H1 (cell line): ENCODE data around the gene PSMB1. TPM values are rescaled to one million over a fixed set of nuclear protein-coding genes. Genes with fewer than 3 reads are reported as not detected.

ENCODE experiments used
- CTCF ChIA-PET: fragments of 300-600 bp; sonication (Branson Sonifier 250); formaldehyde crosslinking; loops from one replicate; lab custom pipeline; 2021; ENCODE audit not compliant: partially characterized antibody; lab: Charles Lee
- POLR2A ChIA-PET: fragments of 300-600 bp; sonication (Branson Sonifier 250); formaldehyde crosslinking; loops from one replicate; lab custom pipeline; 2021; ENCODE audit warnings: inconsistent platforms; ENCODE audit not compliant: partially characterized antibody; lab: Charles Lee
- DNase-seq, 2 experiments: peaks; one replicate each; pipeline versions ENCODE4 v3.0.0 to v3.0.0-alpha.2; 2010 to 2022; ENCODE audit warnings: low spot score in 2 of 2, low read depth in 1 of 2, mixed read lengths in 1 of 2
- FAIRE-seq: peaks from 2 replicates; lab custom pipeline; 2011; peaks lifted over from hg19 to GRCh38; lab: Jason Lieb, UNC
- H2AFZ ChIP-seq: 2 replicates; pipeline ENCODE4 v1.8.1; 2012; ENCODE audit warnings: low read length, inconsistent platforms
- H2AK5ac ChIP-seq: 2 replicates; pipeline ENCODE4 v1.6.1; 2013; ENCODE audit warnings: low read depth, low read length
- H2BK120ac ChIP-seq: replicated peaks from 2 replicates; pipeline ENCODE3; 2013; ENCODE audit warnings: low read depth, low read length, inconsistent platforms
- H2BK12ac ChIP-seq: 2 replicates; pipeline ENCODE4 v1.6.1; 2013; ENCODE audit warnings: low read depth, low read length
- H2BK15ac ChIP-seq: 2 replicates; pipeline ENCODE4 v1.6.1; 2013; ENCODE audit warnings: low read length
- H2BK20ac ChIP-seq: 2 replicates; pipeline ENCODE4 v1.6.1; 2013; ENCODE audit warnings: low read length
- H2BK5ac ChIP-seq: 2 replicates; pipeline ENCODE4 v1.6.1; 2013; ENCODE audit warnings: low read depth, low read length
- H3K14ac ChIP-seq: 2 replicates; pipeline ENCODE4 v1.6.1; 2013; ENCODE audit warnings: inconsistent platforms; ENCODE audit not compliant: insufficient read length
- H3K18ac ChIP-seq: 2 replicates; pipeline ENCODE4 v1.6.1; 2013; ENCODE audit warnings: low read length; ENCODE audit errors: extremely low read depth
- H3K23ac ChIP-seq: 2 replicates; pipeline ENCODE4 v1.6.1; 2013; ENCODE audit warnings: inconsistent platforms; ENCODE audit not compliant: insufficient read length
- H3K23me2 ChIP-seq: 2 replicates; pipeline ENCODE4 v1.6.1; 2013; ENCODE audit warnings: low read depth, low read length
- H3K27ac ChIP-seq: 2 replicates; pipeline ENCODE4 v1.6.1; 2011; ENCODE audit warnings: low read depth, low read length, inconsistent platforms
- H3K27me3 ChIP-seq, 4 experiments: replicated peaks in 1 of 4; 1 replicate in 1 of 4; 2 replicates in 3 of 4; pipeline versions ENCODE4 v1.6.1 to v1.8.1; 2011 to 2013; ENCODE audit warnings: low read length in 3 of 4, mild to moderate bottlenecking in 3 of 4, inconsistent platforms in 2 of 4, mixed read lengths in 2 of 4, moderate library complexity in 1 of 4; ENCODE audit not compliant: control insufficient read depth in 3 of 4, insufficient read depth in 3 of 4; ENCODE audit errors: extremely low read depth in 1 of 4
- H3K36me3 ChIP-seq, 4 experiments: 2 replicates each; pipeline versions ENCODE4 v1.6.1 to v1.8.1; 2011 to 2013; ENCODE audit warnings: mild to moderate bottlenecking in 4 of 4, low read length in 3 of 4, moderate library complexity in 2 of 4, control low read depth in 1 of 4, inconsistent platforms in 1 of 4; ENCODE audit not compliant: insufficient read depth in 4 of 4, control insufficient read depth in 2 of 4
- H3K4ac ChIP-seq: replicated peaks from 2 replicates; pipeline ENCODE3; 2013; ENCODE audit warnings: low read length, low read depth, mixed read lengths, inconsistent platforms; ENCODE audit not compliant: insufficient read length
- H3K4me1 ChIP-seq, 4 experiments: replicated peaks in 1 of 4; 1 replicate in 1 of 4; 2 replicates in 3 of 4; pipeline versions ENCODE4 v1.6.1 to v1.8.1; 2011 to 2013; ENCODE audit warnings: low read length in 3 of 4, inconsistent platforms in 2 of 4, mixed read lengths in 1 of 4; ENCODE audit not compliant: insufficient read depth in 4 of 4, control insufficient read depth in 3 of 4
- H3K4me2 ChIP-seq, 2 experiments: 2 replicates each; pipeline versions ENCODE4 v1.6.1 to v1.8.1; 2011 to 2013; ENCODE audit warnings: low read depth in 2 of 2, low read length in 2 of 2, control low read depth in 1 of 2, inconsistent platforms in 1 of 2, mild to moderate bottlenecking in 1 of 2; ENCODE audit not compliant: insufficient read depth in 1 of 2
- H3K4me3 ChIP-seq, 4 experiments: fragments of 200-600, 300-600 bp in 1 of 4; sonication (generic), shearing (Covaris generic), sonication (Bioruptor Twin) in 1 of 4; 2 replicates each; pipeline versions ENCODE4 v1.5.1 to v1.8.1; 2011 to 2016; ENCODE audit warnings: low read length in 4 of 4, low read depth in 3 of 4, control low read depth in 2 of 4, inconsistent platforms in 2 of 4, mild to moderate bottlenecking in 2 of 4, mixed read lengths in 1 of 4, moderate library complexity in 1 of 4; ENCODE audit not compliant: insufficient read depth in 2 of 4; ENCODE audit errors: extremely low read depth in 1 of 4
- H3K56ac ChIP-seq: replicated peaks from 2 replicates; pipeline ENCODE3; 2013; ENCODE audit warnings: low read depth, mild to moderate bottlenecking, mixed read lengths, low read length, inconsistent platforms; ENCODE audit not compliant: insufficient read length
- H3K79me1 ChIP-seq: 2 replicates; pipeline ENCODE4 v1.6.1; 2013; ENCODE audit warnings: low read depth, low read length, control low read depth
- H3K79me2 ChIP-seq, 2 experiments: 2 replicates each; pipeline versions ENCODE4 v1.6.1 to v1.8.1; 2012 to 2013; ENCODE audit warnings: low read length in 2 of 2, mild to moderate bottlenecking in 2 of 2, inconsistent platforms in 1 of 2; ENCODE audit not compliant: insufficient read depth in 2 of 2, control insufficient read depth in 1 of 2
- H3K9ac ChIP-seq, 4 experiments: replicated peaks in 1 of 4; 1 replicate in 1 of 4; 2 replicates in 3 of 4; pipeline versions ENCODE4 v1.6.1 to v1.8.1; 2011 to 2013; ENCODE audit warnings: low read depth in 3 of 4, low read length in 3 of 4, control low read depth in 2 of 4, mild to moderate bottlenecking in 2 of 4, moderate library complexity in 2 of 4, inconsistent platforms in 1 of 4; ENCODE audit errors: extremely low read depth in 1 of 4
- H3K9me3 ChIP-seq, 2 experiments: 2 replicates each; pipeline versions ENCODE4 v1.6.1 to v1.8.1; 2012 to 2013; ENCODE audit warnings: mild to moderate bottlenecking in 2 of 2, moderate library complexity in 2 of 2, control low read depth in 1 of 2, inconsistent platforms in 1 of 2, low read depth in 1 of 2, low read length in 1 of 2, mixed read lengths in 1 of 2; ENCODE audit not compliant: insufficient read depth in 2 of 2
- H4K20me1 ChIP-seq, 2 experiments: replicated peaks in 1 of 2; 2 replicates each; pipeline versions ENCODE3 to v1.8.1; 2011 to 2013; ENCODE audit warnings: inconsistent platforms in 2 of 2, low read length in 2 of 2, mild to moderate bottlenecking in 1 of 2; ENCODE audit not compliant: insufficient read depth in 2 of 2, control insufficient read depth in 1 of 2
- H4K5ac ChIP-seq: 2 replicates; pipeline ENCODE4 v1.6.1; 2013; ENCODE audit warnings: low read length, low read depth, mixed read lengths, inconsistent platforms; ENCODE audit not compliant: insufficient read length
- H4K8ac ChIP-seq: 2 replicates; pipeline ENCODE4 v1.8.0; 2013; ENCODE audit warnings: mild to moderate bottlenecking, moderate library complexity, low read length, inconsistent platforms; ENCODE audit not compliant: insufficient read depth; ENCODE audit errors: extremely low read depth
- H4K91ac ChIP-seq: replicated peaks from 2 replicates; pipeline ENCODE3; 2013; ENCODE audit warnings: low read length, mixed read lengths, inconsistent platforms; ENCODE audit not compliant: insufficient read length
- CREB1 ChIP-seq: IDR thresholded peaks from 2 replicates; pipeline ENCODE4 v1.6.1; 2012; ENCODE audit warnings: inconsistent platforms
- CTBP2 ChIP-seq: IDR thresholded peaks from 2 replicates; pipeline ENCODE4 v1.7.0; 2011; ENCODE audit warnings: borderline replicate concordance, mild to moderate bottlenecking, moderate library complexity, mixed read lengths, low read length; ENCODE audit not compliant: insufficient read depth, insufficient read length
- CTCF ChIP-seq, 3 experiments: IDR thresholded peaks; 1 replicate in 2 of 3; 2 replicates in 1 of 3; pipeline versions ENCODE4 v1.5.1 to v1.6.1; 2011; ENCODE audit warnings: low read length in 3 of 3, mild to moderate bottlenecking in 3 of 3, inconsistent platforms in 2 of 3, low read depth in 1 of 3, moderate library complexity in 1 of 3; ENCODE audit not compliant: insufficient read depth in 1 of 3; ENCODE audit errors: control extremely low read depth in 1 of 3
- FOSL1 ChIP-seq: IDR thresholded peaks from 2 replicates; pipeline ENCODE4 v1.6.1; 2011; ENCODE audit warnings: mild to moderate bottlenecking, low read depth, low read length, moderate library complexity; ENCODE audit not compliant: insufficient read depth
- KDM1A ChIP-seq: fragments of 200-600, 300-600 bp; sonication (generic); IDR thresholded peaks from 2 replicates; pipeline ENCODE4 v1.7.1; 2016; ENCODE audit warnings: mild to moderate bottlenecking, low read length, borderline replicate concordance
- NRF1 ChIP-seq: IDR thresholded peaks from 2 replicates; pipeline ENCODE4 v1.6.1; 2011; ENCODE audit warnings: mild to moderate bottlenecking, low read depth, low read length, improper control_type of control experiment
- RAD21 ChIP-seq, 2 experiments: IDR thresholded peaks in 1 of 2; conservative IDR thresholded peaks in 1 of 2; 2 replicates each; pipeline ENCODE4 v1.6.1; 2011; ENCODE audit warnings: low read depth in 2 of 2, low read length in 2 of 2, improper control_type of control experiment in 1 of 2, inconsistent platforms in 1 of 2, mild to moderate bottlenecking in 1 of 2, moderate library complexity in 1 of 2
- RBBP5 ChIP-seq: IDR thresholded peaks from 2 replicates; pipeline ENCODE4 v1.7.1; 2012; ENCODE audit warnings: low read depth, mild to moderate bottlenecking, inconsistent platforms, low read length, moderate library complexity, borderline replicate concordance
- SUZ12 ChIP-seq: fragments of 200-600 bp; sonication (generic); IDR thresholded peaks from 2 replicates; pipeline ENCODE4 v1.6.1; 2012; ENCODE audit warnings: mild to moderate bottlenecking, inconsistent platforms, low read length, moderate library complexity, mixed read lengths
- WGBS, 2 experiments: shearing (Covaris generic) in 1 of 2; methylation state at CpG; one replicate each; pipeline versions ENCODE4 v1.1.6 to v1.1.7; 2013 to 2015; ENCODE audit warnings: low lambda C conversion rate in 2 of 2, mixed read lengths in 2 of 2, inconsistent platforms in 1 of 2, low coverage in 1 of 2, missing lambda C conversion rate in 1 of 2; ENCODE audit not compliant: insufficient replicate concordance in 2 of 2, insufficient coverage in 1 of 2, insufficient read length in 1 of 2; ENCODE audit errors: extremely low coverage in 1 of 2, missing lambda C conversion rate in 1 of 2; 5-methylcytosine and 5-hydroxymethylcytosine counted together
- polyA plus RNA-seq, 7 experiments: library from polyadenylated mRNA; depleted of rRNA in 3 of 7; stranded (reverse) in 5 of 7; unstranded in 2 of 7; fragments of >200 nt in 5 of 7; fragments of 200-250 nt in 2 of 7; gene quantifications; 1 replicate in 5 of 7; 2 replicates in 1 of 7; 4 replicates in 1 of 7; pipeline versions ENCODE4 v1.2.1 to v1.2.3, GENCODE V29; 2011 to 2013; ENCODE audit warnings: missing spikeins in 2 of 7, mixed read lengths in 2 of 7
- total RNA-seq: library from RNA; stranded (reverse); fragmentation: NEBNext Ultra II Directional; extraction: Animal tissue kit (Norgen Biotek cat#: 25700); gene quantifications from 2 replicates; pipeline ENCODE4 v1.2.1, GENCODE V29; 2021

PSMB1 gene
- total and polyA plus RNA-seq, 2 of the 8 experiments (the other 6 are each of a cell fraction or from before 2014, with no cell fraction given): 237 to 609 TPM

- Histone ChIP-seq H4K8ac (no peak overlapping the region), H3K23ac (no peak overlapping the region), H3K4me2 (no peak overlapping the region), H2AK5ac (no peak overlapping the region), H2BK12ac (no peak overlapping the region), H2AFZ (no peak overlapping the region), H3K18ac (no peak overlapping the region), H3K9me3 (no peaks in the 10 kb centered on the region), H3K9ac (no peak overlapping the region), H4K20me1 (peaks cover 0 to 3% of the 10 kb centered on the region in 2 experiments), H3K4me3 (no peak overlapping the region), H3K4ac (no peak overlapping the region), H4K5ac (no peak overlapping the region), H3K79me2 (no peaks in the 10 kb centered on the region), H4K91ac (no peak overlapping the region), H3K27ac (no peak overlapping the region), H2BK20ac (no peak overlapping the region), H3K14ac (no peak overlapping the region), H2BK15ac (no peak overlapping the region), H3K36me3 (peaks cover 2 to 70% (median 30%) of the 10 kb centered on the region in 4 experiments; a peak in 7 of 8 replicates), H2BK5ac (no peak overlapping the region), H3K23me2 (no peaks in the 10 kb centered on the region), H3K4me1 (no peaks in the 10 kb centered on the region), H3K56ac (no peak overlapping the region), H2BK120ac (no peak overlapping the region), H3K27me3 (no peaks in the 10 kb centered on the region), H3K79me1 (no peaks in the 10 kb centered on the region)
- DNase-seq: no peak
- FAIRE-seq: no peak
- ChIA-PET CTCF (interaction anchor here (1.2 to 1.5 kb wide), 2 partner anchors 13 to 15 kb away, joined by 3 to 4 read pairs; no protein-coding TSS in a partner anchor), POLR2A (interaction anchor here (1.0 to 2.8 kb wide), 3 partner anchors 8 to 11 kb away, joined by 3 to 15 read pairs (median 4); partner anchors contain the start of gene PDCD2)
- 92% methylated on average over 2 of the region's 2 CpGs; no CpG with 5 or more reads in 1 of the 2 experiments for WGBS, 2 experiments
- TF ChIP-seq CTBP2: no peak
- no peak for TF ChIP-seq CTCF (IDR thresholded peaks at IDR 0.05; ENCODE audit: control extremely low read depth in 1 of 3, insufficient read depth in 1 of 3, low read depth in 1 of 3, low read length in 3 of 3)
- TF ChIP-seq CREB1: no peak
- no peak for TF ChIP-seq RBBP5
- no peak for TF ChIP-seq SUZ12
- TF ChIP-seq NRF1: no peak
- no peak for TF ChIP-seq RAD21 (IDR thresholded peaks at IDR 0.05 in 1 of 2, conservative IDR thresholded peaks at IDR 0.05 in 1 of 2; ENCODE audit: low read depth in 2 of 2, low read length in 2 of 2)
- no peak for TF ChIP-seq KDM1A
- no peak for TF ChIP-seq FOSL1
These were observed 19.8 kb upstream of the PSMB1 start for GRCh38 chr6:170572704-170573466.
